HepG2 (cell line): ENCODE measurements around the gene ZNF507. TPM values are rescaled to one million over a fixed set of nuclear protein-coding genes. Genes with fewer than 3 reads are reported as not detected.

Source experiments
- ATAC-seq: fragments of 200-7000 bp; cut with Tn5 transposase; 3 replicates; pipeline ENCODE4 v1.9.1; 2020; ENCODE audit warnings: mild to moderate bottlenecking, moderate library complexity
- BruUV-seq: library from RNA; stranded (reverse); fragments of 400-500 nt; replicated peaks from 2 replicates; lab custom pipeline; 2021; lab: Mats Ljungman, UMichigan
- CTCF ChIA-PET: fragments of 300-600 bp; formaldehyde crosslinking; extraction: SDS; loops from one replicate; lab custom pipeline; 2021; ENCODE audit warnings: low total read pairs, inconsistent platforms, low intra/inter-chr PET ratio; lab: Yijun Ruan, JAX
- POLR2A ChIA-PET: fragments of 350-600 bp; sonication (Branson Sonifier 250); formaldehyde crosslinking; loops from one replicate; lab custom pipeline; 2020; ENCODE audit warnings: antibody characterized with exemption, inconsistent platforms; lab: Yijun Ruan, JAX
- DNase-seq: peaks from one replicate; pipeline ENCODE4 v3.0.0-alpha.2; 2015; ENCODE audit warnings: low spot score
- FAIRE-seq: peaks from 3 replicates; lab custom pipeline; 2011; peaks lifted over from hg19 to GRCh38; lab: Jason Lieb, UNC
- H2AFZ ChIP-seq: one replicate; pipeline ENCODE4 v1.6.1; 2011; ENCODE audit warnings: low read length, inconsistent platforms
- H3K27ac ChIP-seq: fragments of 300-600 bp; 3 replicates; pipeline ENCODE4 v1.8.0; 2011; ENCODE audit warnings: mixed run types, mild to moderate bottlenecking, mixed read lengths, low read length, inconsistent platforms; ENCODE audit not compliant: insufficient read depth; ENCODE audit errors: extremely low read length
- H3K27me3 ChIP-seq, 2 experiments: fragments of 200-600 bp in 1 of 2; 2 replicates in 1 of 2; 3 replicates in 1 of 2; pipeline versions ENCODE4 v1.6.0 to v1.8.0; 2011; ENCODE audit warnings: low read length in 2 of 2, mild to moderate bottlenecking in 2 of 2, moderate library complexity in 2 of 2, inconsistent platforms in 1 of 2; ENCODE audit not compliant: insufficient read depth in 2 of 2, control insufficient read depth in 1 of 2
- H3K36me3 ChIP-seq, 2 experiments: fragments of 200-600 bp in 1 of 2; replicated peaks in 1 of 2; 2 replicates in 1 of 2; 3 replicates in 1 of 2; pipeline versions ENCODE4 v1.5.1 to v1.8.0; 2011; ENCODE audit warnings: low read length in 2 of 2, inconsistent platforms in 1 of 2; ENCODE audit not compliant: insufficient read depth in 2 of 2, control insufficient read depth in 1 of 2
- H3K4me1 ChIP-seq: 2 replicates; pipeline ENCODE4 v1.5.1; 2012; ENCODE audit warnings: low read length, inconsistent platforms; ENCODE audit not compliant: insufficient read depth
- H3K4me2 ChIP-seq: 2 replicates; pipeline ENCODE4 v1.6.0; 2011; ENCODE audit warnings: low read depth, low read length, inconsistent platforms
- H3K4me3 ChIP-seq, 3 experiments: fragments of 200-600 bp in 1 of 3; sonication (generic), shearing (Covaris generic) in 1 of 3; replicated peaks in 1 of 3; 2 replicates each; pipeline ENCODE4 v1.5.1; 2011 to 2016; ENCODE audit warnings: low read length in 3 of 3, inconsistent platforms in 2 of 3, low read depth in 2 of 3, mild to moderate bottlenecking in 2 of 3, control low read depth in 1 of 3, mixed read lengths in 1 of 3; ENCODE audit not compliant: insufficient read depth in 1 of 3
- H3K79me2 ChIP-seq: one replicate; pipeline ENCODE4 v1.6.1; 2011; ENCODE audit warnings: low read length, inconsistent platforms; ENCODE audit not compliant: insufficient read depth
- H3K9ac ChIP-seq: 2 replicates; pipeline ENCODE4 v1.6.0; 2011; ENCODE audit warnings: mild to moderate bottlenecking, low read depth, low read length, inconsistent platforms; ENCODE audit not compliant: insufficient read depth
- H3K9me3 ChIP-seq: 2 replicates; pipeline ENCODE4 v1.5.1; 2012; ENCODE audit warnings: mild to moderate bottlenecking, low read length
- H4K20me1 ChIP-seq: 2 replicates; pipeline ENCODE4 v1.6.0; 2011; ENCODE audit warnings: inconsistent platforms, mild to moderate bottlenecking, low read length, moderate library complexity; ENCODE audit not compliant: insufficient read depth
- ARHGAP35 ChIP-seq: sonication (generic); formaldehyde crosslinking; IDR thresholded peaks from 2 replicates; pipeline ENCODE4 v1.9.0; 2022; ENCODE audit warnings: mild to moderate bottlenecking, inconsistent platforms, moderate library complexity, missing genetic modification reagents, borderline replicate concordance
- ATAD3A ChIP-seq: sonication (generic); formaldehyde crosslinking; IDR thresholded peaks from 2 replicates; pipeline ENCODE4 v1.4.0; 2020; ENCODE audit warnings: missing genetic modification reagents
- DDIT3 ChIP-seq: sonication (generic); formaldehyde crosslinking; IDR thresholded peaks from 2 replicates; pipeline ENCODE4 v1.4.0; 2020; ENCODE audit warnings: mild to moderate bottlenecking, missing genetic modification reagents
- KLF11 ChIP-seq: IDR thresholded peaks from 2 replicates; pipeline ENCODE4 v1.6.1; 2016; ENCODE audit warnings: missing compliant biosample characterization
- MTF2 ChIP-seq: sonication (generic); formaldehyde crosslinking; IDR thresholded peaks from 2 replicates; pipeline ENCODE4 v1.5.0; 2020; ENCODE audit warnings: missing genetic modification reagents, borderline replicate concordance
- MXI1 ChIP-seq: IDR thresholded peaks from 3 replicates; pipeline ENCODE4 v1.6.1; 2012; ENCODE audit warnings: low read depth, low read length, inconsistent platforms, borderline replicate concordance
- NCOA1 ChIP-seq: sonication (generic); formaldehyde crosslinking; IDR thresholded peaks from 2 replicates; pipeline ENCODE4 v1.9.0; 2021; ENCODE audit warnings: missing genetic modification reagents
- PITX1 ChIP-seq: sonication (generic); formaldehyde crosslinking; IDR thresholded peaks from 2 replicates; pipeline ENCODE4 v1.5.1; 2020; ENCODE audit warnings: mild to moderate bottlenecking, missing genetic modification reagents
- POGK ChIP-seq: sonication (generic); formaldehyde crosslinking; conservative IDR thresholded peaks from 2 replicates; pipeline ENCODE4 v1.8.0; 2022; ENCODE audit warnings: mild to moderate bottlenecking, moderate library complexity, missing genetic modification reagents
- POLR2AphosphoS2 ChIP-seq: IDR thresholded peaks from 2 replicates; pipeline ENCODE4 v1.6.1; 2011; ENCODE audit warnings: low read depth, low read length, improper control_type of control experiment
- PTBP1 ChIP-seq: fragments of 200-400 bp; formaldehyde crosslinking; IDR thresholded peaks from 2 replicates; pipeline ENCODE4 v1.6.1; 2018; ENCODE audit warnings: low read length, low read depth; ENCODE audit not compliant: poor library complexity, severe bottlenecking
- SNAPC2 ChIP-seq: sonication (generic); formaldehyde crosslinking; IDR thresholded peaks from 2 replicates; pipeline ENCODE4 v1.8.1; 2022; ENCODE audit warnings: mild to moderate bottlenecking, missing genetic modification reagents
- TOPORS ChIP-seq: sonication (generic); formaldehyde crosslinking; IDR thresholded peaks from 2 replicates; pipeline ENCODE4 v1.8.0; 2023; ENCODE audit warnings: mild to moderate bottlenecking, missing genetic modification reagents
- ZNF124 ChIP-seq: sonication (generic); formaldehyde crosslinking; IDR thresholded peaks from 2 replicates; pipeline ENCODE4 v1.4.0; 2020; ENCODE audit warnings: missing genetic modification reagents
- ZNF512 ChIP-seq: sonication (generic); formaldehyde crosslinking; IDR thresholded peaks from 2 replicates; pipeline ENCODE4 v1.4.0; 2020; ENCODE audit warnings: mild to moderate bottlenecking, missing genetic modification reagents
- ZNF841 ChIP-seq: sonication (generic); formaldehyde crosslinking; IDR thresholded peaks from 2 replicates; pipeline ENCODE4 v1.8.1; 2023; ENCODE audit warnings: missing genetic modification reagents, borderline replicate concordance
- WGBS: methylation state at CpG from one replicate; pipeline ENCODE4 v1.1.6; 2017; ENCODE audit warnings: low lambda C conversion rate; 5-methylcytosine and 5-hydroxymethylcytosine counted together
- in situ Hi-C: cut with HindIII; loops from 2 replicates; pipeline ENCODE4 v1.10.0; 2017; ENCODE audit warnings: low pct_unique_long_range_greater_than_20kb; ENCODE audit not compliant: extremely low pct_ligation_motif_present
- intact Hi-C: fragments of 100-400 bp; cut with micrococcal nuclease; formaldehyde crosslinking; loops from one replicate; pipeline ENCODE4 v1.10.0; 2022; ENCODE audit not compliant: unreplicated experiment
- polyA plus RNA-seq, 8 experiments: library from polyadenylated mRNA; depleted of rRNA in 3 of 8; stranded (reverse) in 7 of 8; unstranded in 1 of 8; fragments of >200 nt; fragmentation: Illumina TruSeq in 4 of 8; extraction: Trizol in 4 of 8; gene quantifications; 2 replicates each; pipeline versions ENCODE4 v1.2.1 to v1.2.3, GENCODE V29; 2011 to 2016; ENCODE audit warnings: low read depth in 4 of 8, missing spikeins in 1 of 8, mixed read lengths in 1 of 8; ENCODE audit not compliant: insufficient read depth in 1 of 8
- total RNA-seq, 5 experiments: library from RNA; depleted of rRNA; stranded (reverse); fragments of >200 nt; fragmentation: Illumina TruSeq; extraction: Trizol; gene quantifications; 2 replicates each; pipeline ENCODE4 v1.2.3, GENCODE V29; 2016; ENCODE audit warnings: low read depth in 1 of 5
- TF ChIP-seq, protein P1 (sequence below): conservative IDR thresholded peaks from 2 replicates; pipeline ENCODE4 v1.6.1; 2018; ENCODE audit warnings: missing genetic modification reagents
- TF ChIP-seq, protein P2 (sequence below): sonication (generic); formaldehyde crosslinking; IDR thresholded peaks from 2 replicates; pipeline ENCODE4 v1.4.0; 2020; ENCODE audit warnings: mild to moderate bottlenecking, missing genetic modification reagents

The ZNF507 gene
- total and polyA plus RNA-seq, 2 of the 13 experiments (the other 11 are each of a cell fraction or from before 2014, with no cell fraction given) = 7.3 to 10.9 TPM

GRCh38 chr19:32373585-32374295, 28.3 kb downstream of the ZNF507 start:
- no TSS peak for BruUV-seq
- in situ Hi-C loops = no loop called here
- ATAC-seq (peak; percentile 99), DNase-seq (peak; percentile 100), FAIRE-seq (peak; percentile 99)
- 4% methylated on average over 10 of the region's 10 CpGs for WGBS
- Histone ChIP-seq H4K20me1 (no peaks in the 10 kb centered on the region; the same call in 1 of the 2 replicates), H2AFZ (no peak overlapping the region), H3K79me2 (peaks cover 32% of the 10 kb centered on the region), H3K4me3 (peak overlapping the region; percentile 9 to 50 (median 32); a peak in 4 of 6 replicates), H3K4me2 (peak overlapping the region; percentile 91), H3K4me1 (peaks cover 53% of the 10 kb centered on the region), H3K27me3 (no peaks in the 10 kb centered on the region), H3K36me3 (peaks cover 6 to 32% of the 10 kb centered on the region in 2 experiments), H3K9ac (peak overlapping the region; percentile 83), H3K27ac (peak overlapping the region; percentile 98), H3K9me3 (no peaks in the 10 kb centered on the region; the same call in 1 of the 2 replicates)
- ChIA-PET POLR2A (interaction anchor here (1.0 to 3.3 kb wide), 9 partner anchors 10 to 207 kb away, joined by 3 to 31 read pairs (median 9); partner anchors contain the start of genes DPY19L3, PDCD5 and ZNF507), CTCF (interaction anchor here (1.7 kb wide), 1 partner anchor 33 kb away, joined by 3 read pairs; no protein-coding TSS in a partner anchor)
- intact Hi-C loops = loop anchor here (1.0 to 5.0 kb wide), 3 partner anchors 10 to 37 kb away; partner anchors contain the start of gene DPY19L3
- TF ChIP-seq KLF11 (CRISPR knock-in tag) = no peak
- TF ChIP-seq, protein P1, sequence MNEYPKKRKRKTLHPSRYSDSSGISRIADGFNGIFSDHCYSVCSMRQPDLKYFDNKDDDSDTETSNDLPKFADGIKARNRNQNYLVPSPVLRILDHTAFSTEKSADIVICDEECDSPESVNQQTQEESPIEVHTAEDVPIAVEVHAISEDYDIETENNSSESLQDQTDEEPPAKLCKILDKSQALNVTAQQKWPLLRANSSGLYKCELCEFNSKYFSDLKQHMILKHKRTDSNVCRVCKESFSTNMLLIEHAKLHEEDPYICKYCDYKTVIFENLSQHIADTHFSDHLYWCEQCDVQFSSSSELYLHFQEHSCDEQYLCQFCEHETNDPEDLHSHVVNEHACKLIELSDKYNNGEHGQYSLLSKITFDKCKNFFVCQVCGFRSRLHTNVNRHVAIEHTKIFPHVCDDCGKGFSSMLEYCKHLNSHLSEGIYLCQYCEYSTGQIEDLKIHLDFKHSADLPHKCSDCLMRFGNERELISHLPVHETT = no peak
- peak; percentile 72; the same call in 1 of the 3 replicates for TF ChIP-seq MXI1
- TF ChIP-seq ZNF841 (CRISPR knock-in tag) = no peak
- TF ChIP-seq ATAD3A (CRISPR knock-in tag) = no peak
- TF ChIP-seq, protein P2, sequence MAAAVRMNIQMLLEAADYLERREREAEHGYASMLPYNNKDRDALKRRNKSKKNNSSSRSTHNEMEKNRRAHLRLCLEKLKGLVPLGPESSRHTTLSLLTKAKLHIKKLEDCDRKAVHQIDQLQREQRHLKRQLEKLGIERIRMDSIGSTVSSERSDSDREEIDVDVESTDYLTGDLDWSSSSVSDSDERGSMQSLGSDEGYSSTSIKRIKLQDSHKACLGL (CRISPR knock-in tag) = no peak
- TF ChIP-seq ARHGAP35 = no peak
- TF ChIP-seq POLR2AphosphoS2 = no peak
- no peak for TF ChIP-seq SNAPC2 (CRISPR knock-in tag)
- TF ChIP-seq MTF2 = no peak
- no peak for TF ChIP-seq PTBP1
- no peak for TF ChIP-seq TOPORS (CRISPR knock-in tag)
- no peak for TF ChIP-seq NCOA1 (CRISPR knock-in tag)
- no peak for TF ChIP-seq ZNF512 (CRISPR knock-in tag)
- TF ChIP-seq DDIT3 (CRISPR knock-in tag) = no peak
- TF ChIP-seq ZNF124 (CRISPR knock-in tag) = peak; percentile 76; the same call in 1 of the 2 replicates
- peak; percentile 32; the same call in 1 of the 2 replicates for TF ChIP-seq POGK (CRISPR knock-in tag)
- TF ChIP-seq PITX1 (CRISPR knock-in tag) = peak; percentile 79
